A549 (cell line): Measurements from ENCODE around the gene DDR2.

Source experiments
- ESRRA ChIP-seq: fragments of 150-350 bp; IDR thresholded peaks from 2 replicates; pipeline ENCODE4 v1.6.1; 2014; ENCODE audit warnings: mild to moderate bottlenecking, low read length, borderline replicate concordance
- POLR2A ChIP-seq: IDR thresholded peaks from 2 replicates; pipeline ENCODE4 v1.6.1; 2012; ENCODE audit warnings: mild to moderate bottlenecking, low read length
- SMC3 ChIP-seq: fragments of >200 bp; sonication (Bioruptor Twin); formaldehyde crosslinking; IDR thresholded peaks from 3 replicates; pipeline ENCODE4 v1.6.1; 2018; ENCODE audit warnings: inconsistent platforms
- TF ChIP-seq, protein P1 (sequence below): fragments of 450-650 bp; IDR thresholded peaks from 2 replicates; pipeline ENCODE4 v1.6.1; 2014; ENCODE audit warnings: antibody characterized with exemption

DNA sequence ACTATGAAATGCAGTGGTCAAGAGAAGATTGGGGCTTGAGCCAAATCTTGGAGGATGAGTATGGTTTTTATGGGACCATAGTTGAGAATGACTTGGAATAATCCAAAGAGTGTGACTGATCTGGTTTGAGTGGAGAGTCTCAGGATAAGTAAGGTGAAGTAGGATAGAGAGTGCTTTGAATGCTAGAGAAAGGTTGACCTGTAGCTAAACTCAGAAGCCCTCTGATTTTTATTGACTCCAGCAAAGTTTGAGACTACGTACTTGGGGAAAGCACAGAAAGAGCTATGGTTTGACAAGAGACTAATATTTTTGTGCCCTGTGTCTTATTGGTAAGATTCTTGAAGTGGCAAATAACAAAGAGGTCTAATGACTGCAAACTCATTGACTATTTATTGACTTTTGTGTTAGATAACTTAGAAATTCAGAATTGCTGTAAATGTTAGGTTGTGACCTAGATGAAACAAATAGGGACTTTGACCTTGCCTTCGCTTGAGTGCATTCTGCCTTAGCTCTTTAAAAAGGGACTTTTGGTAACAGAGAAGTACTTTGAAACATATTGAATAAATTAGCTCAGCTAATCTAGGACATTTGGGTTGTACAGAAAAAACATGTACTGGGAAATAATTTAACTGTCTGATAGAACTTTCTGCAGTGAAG is 35.6 kb upstream of the DDR2 start:
- TF ChIP-seq ESRRA, result no peak
- TF ChIP-seq, protein P1, sequence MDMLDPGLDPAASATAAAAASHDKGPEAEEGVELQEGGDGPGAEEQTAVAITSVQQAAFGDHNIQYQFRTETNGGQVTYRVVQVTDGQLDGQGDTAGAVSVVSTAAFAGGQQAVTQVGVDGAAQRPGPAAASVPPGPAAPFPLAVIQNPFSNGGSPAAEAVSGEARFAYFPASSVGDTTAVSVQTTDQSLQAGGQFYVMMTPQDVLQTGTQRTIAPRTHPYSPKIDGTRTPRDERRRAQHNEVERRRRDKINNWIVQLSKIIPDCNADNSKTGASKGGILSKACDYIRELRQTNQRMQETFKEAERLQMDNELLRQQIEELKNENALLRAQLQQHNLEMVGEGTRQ, result no peak
- TF ChIP-seq POLR2A, result no peak
- TF ChIP-seq SMC3, result no peak
